Measurements from ENCODE around the gene CA12. TPM values are rescaled to one million over a fixed set of nuclear protein-coding genes. Genes with fewer than 3 reads are reported as not detected.

The CA12 gene
- total RNA-seq, 1 donor from 2014 or later = 0.25 TPM

DNA sequence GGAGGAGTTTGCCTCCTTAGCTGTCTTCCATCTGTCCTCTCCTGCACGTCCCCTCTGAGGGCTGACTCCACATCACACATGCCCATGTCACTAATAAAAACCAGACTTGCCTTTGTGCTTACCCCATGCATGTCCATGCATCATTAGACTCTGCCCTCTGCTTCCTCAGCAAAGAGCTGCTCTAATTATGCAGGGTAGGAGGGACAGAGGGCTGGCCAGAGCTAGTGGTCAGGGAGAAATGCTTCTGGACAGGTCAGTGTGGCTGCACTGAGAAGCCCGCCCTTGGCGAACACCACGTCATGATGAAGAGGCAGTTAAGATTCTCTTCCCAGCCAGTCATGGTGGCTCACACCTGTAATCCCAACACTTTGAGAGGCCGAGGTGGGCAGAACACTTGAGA lies 8.9 kb downstream of the CA12 start:
- Histone ChIP-seq H3K4me3 (no peak overlapping the region), H3K27ac (replicated peaks) (no peak overlapping the region), H3K36me3 (no peaks in the 10 kb centered on the region), H3K27me3 (ENCODE audit: low read depth) (peaks cover 10% of the 10 kb centered on the region), H3K4me1 (peaks cover 21% of the 10 kb centered on the region), H3K9me3 (replicated peaks) (no peaks in the 10 kb centered on the region)
- no peak for DNase-seq
- intact Hi-C loops (cut with micrococcal nuclease) = no loop called here
- TF ChIP-seq CTCF (IDR thresholded peaks at IDR 0.05; ENCODE audit: borderline replicate concordance) = no peak

DNA sequence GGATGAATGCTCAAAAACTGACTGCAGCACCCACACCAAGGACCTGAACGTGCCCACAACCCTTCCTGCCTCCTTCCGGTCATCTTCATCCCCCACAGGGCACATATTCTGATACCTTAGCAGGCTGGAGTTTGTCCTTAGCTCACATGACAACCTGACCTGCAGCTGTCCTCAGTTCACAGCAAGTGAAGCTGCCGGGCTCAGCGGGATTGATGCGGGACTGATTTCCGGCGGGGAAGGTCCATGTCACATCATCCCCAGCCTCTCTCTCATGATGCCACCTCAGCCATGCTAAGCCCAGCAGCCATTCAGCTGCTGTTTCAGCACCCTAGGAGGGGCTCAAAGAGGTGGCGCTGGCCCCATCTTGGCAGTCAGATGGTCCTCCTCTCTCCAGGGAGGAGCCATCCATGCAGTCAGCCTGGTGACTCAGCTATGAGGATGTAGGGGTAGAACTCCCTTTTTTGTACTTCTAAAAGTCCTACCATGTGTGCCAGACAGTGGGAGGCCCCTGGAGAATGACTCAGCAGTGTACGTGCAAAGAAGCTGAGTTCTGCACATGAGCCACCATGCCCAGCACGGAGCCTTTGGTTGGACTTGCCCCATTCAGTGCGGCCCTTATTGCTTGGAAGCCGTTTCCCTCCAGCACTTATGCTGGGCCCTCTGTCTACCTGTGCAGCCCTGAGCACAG lies 9.5 kb downstream of the CA12 start:
- H3K27me3 ChIP-seq (ENCODE audit: low read depth) = peaks cover 6% of the 10 kb centered on the region
- intact Hi-C loops (cut with micrococcal nuclease) = no loop called here
- no peak for TF ChIP-seq CTCF (IDR thresholded peaks at IDR 0.05; ENCODE audit: borderline replicate concordance)
- no peak overlapping the region for H3K4me3 ChIP-seq
- H3K4me1 ChIP-seq = peaks cover 21% of the 10 kb centered on the region
- no peaks in the 10 kb centered on the region for H3K36me3 ChIP-seq
- DNase-seq = no peak
- H3K27ac ChIP-seq (replicated peaks) = no peak overlapping the region
- no peaks in the 10 kb centered on the region for H3K9me3 ChIP-seq (replicated peaks)

GRCh38 chr15:63371297-63371918 lies 10.2 kb downstream of the CA12 start:
- H3K4me1 ChIP-seq = peaks cover 21% of the 10 kb centered on the region
- no peak overlapping the region for H3K4me3 ChIP-seq
- no peaks in the 10 kb centered on the region for H3K27me3 ChIP-seq (ENCODE audit: low read depth)
- intact Hi-C loops (cut with micrococcal nuclease) = no loop called here
- DNase-seq = no peak
- H3K36me3 ChIP-seq = no peaks in the 10 kb centered on the region
- H3K9me3 ChIP-seq (replicated peaks) = no peaks in the 10 kb centered on the region
- no peak overlapping the region for H3K27ac ChIP-seq (replicated peaks)
- no peak for TF ChIP-seq CTCF (IDR thresholded peaks at IDR 0.05; ENCODE audit: borderline replicate concordance)

- TF ChIP-seq CTCF (IDR thresholded peaks at IDR 0.05; ENCODE audit: borderline replicate concordance) = no peak
- Histone ChIP-seq H3K9me3 (replicated peaks) (no peaks in the 10 kb centered on the region), H3K27ac (replicated peaks) (no peak overlapping the region), H3K4me1 (peaks cover 21% of the 10 kb centered on the region), H3K36me3 (no peaks in the 10 kb centered on the region), H3K4me3 (no peak overlapping the region), H3K27me3 (ENCODE audit: low read depth) (no peaks in the 10 kb centered on the region)
- no peak for DNase-seq
- intact Hi-C loops (cut with micrococcal nuclease) = no loop called here
Measured at GRCh38 chr15:63370764-63371163, 10.9 kb downstream of the CA12 start.

- H3K9me3 ChIP-seq (replicated peaks) = no peaks in the 10 kb centered on the region
- DNase-seq = no peak
Measured at GRCh38 chr15:63369781-63370180, 11.9 kb downstream of the CA12 start.

More at GRCh38 chr15:63369781-63370180, 11.9 kb downstream of the CA12 start:
- H3K27ac ChIP-seq (replicated peaks) = no peak overlapping the region
- intact Hi-C loops (cut with micrococcal nuclease) = no loop called here
- no peak overlapping the region for H3K4me3 ChIP-seq
- H3K36me3 ChIP-seq = no peaks in the 10 kb centered on the region
- peaks cover 13% of the 10 kb centered on the region for H3K4me1 ChIP-seq
- no peak for TF ChIP-seq CTCF (IDR thresholded peaks at IDR 0.05; ENCODE audit: borderline replicate concordance)
- no peaks in the 10 kb centered on the region for H3K27me3 ChIP-seq (ENCODE audit: low read depth)

Data from left ventricle myocardium inferior (tissue), 1 donor.